ENCODE data around the gene MIA3. TPM values are rescaled to one million over a fixed set of nuclear protein-coding genes. Genes with fewer than 3 reads are reported as not detected.
"Not testable (repeated sequence)": the region's sequence is repeated elsewhere in the genome, so short reads cannot be mapped to it uniquely, and the experiment has no call there.

Gene MIA3
- total and polyA plus RNA-seq, 11 donors, result 20.2 to 71.1 (median 58.9) TPM

DNA sequence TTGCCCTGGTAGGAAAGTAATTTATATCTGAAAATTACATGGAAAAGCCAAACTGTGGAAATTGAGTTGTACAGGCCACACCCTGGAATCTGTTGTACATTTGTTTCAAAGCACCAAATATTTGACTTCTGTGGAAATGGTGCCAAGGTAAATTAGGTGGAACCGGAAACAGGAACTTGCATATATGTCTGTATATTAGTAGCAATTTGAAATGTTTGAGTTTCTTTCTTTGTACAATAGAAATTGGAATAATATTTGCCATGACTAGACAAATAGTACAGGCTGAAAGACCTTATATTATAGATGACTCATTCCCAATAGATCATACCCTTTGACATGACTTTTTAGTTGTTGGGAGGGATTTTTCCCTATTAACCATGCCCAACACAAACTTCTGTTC is 17.6 kb upstream of the MIA3 start:
- no peak for TF ChIP-seq POLR2A (IDR thresholded peaks at IDR 0.05)
- TF ChIP-seq, protein P1, sequence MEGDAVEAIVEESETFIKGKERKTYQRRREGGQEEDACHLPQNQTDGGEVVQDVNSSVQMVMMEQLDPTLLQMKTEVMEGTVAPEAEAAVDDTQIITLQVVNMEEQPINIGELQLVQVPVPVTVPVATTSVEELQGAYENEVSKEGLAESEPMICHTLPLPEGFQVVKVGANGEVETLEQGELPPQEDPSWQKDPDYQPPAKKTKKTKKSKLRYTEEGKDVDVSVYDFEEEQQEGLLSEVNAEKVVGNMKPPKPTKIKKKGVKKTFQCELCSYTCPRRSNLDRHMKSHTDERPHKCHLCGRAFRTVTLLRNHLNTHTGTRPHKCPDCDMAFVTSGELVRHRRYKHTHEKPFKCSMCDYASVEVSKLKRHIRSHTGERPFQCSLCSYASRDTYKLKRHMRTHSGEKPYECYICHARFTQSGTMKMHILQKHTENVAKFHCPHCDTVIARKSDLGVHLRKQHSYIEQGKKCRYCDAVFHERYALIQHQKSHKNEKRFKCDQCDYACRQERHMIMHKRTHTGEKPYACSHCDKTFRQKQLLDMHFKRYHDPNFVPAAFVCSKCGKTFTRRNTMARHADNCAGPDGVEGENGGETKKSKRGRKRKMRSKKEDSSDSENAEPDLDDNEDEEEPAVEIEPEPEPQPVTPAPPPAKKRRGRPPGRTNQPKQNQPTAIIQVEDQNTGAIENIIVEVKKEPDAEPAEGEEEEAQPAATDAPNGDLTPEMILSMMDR (IDR thresholded peaks at IDR 0.05), result no peak
- intact Hi-C loops (cut with DNase I), result no loop called here
- ATAC-seq (no peak), DNase-seq (no peak)
- Histone ChIP-seq H3K36me3 (no peaks in the 10 kb centered on the region), H3K4me1 (no peaks in the 10 kb centered on the region), H3K9me3 (no peaks in the 10 kb centered on the region), H3K4me3 (no peak overlapping the region), H3K27ac (no peak overlapping the region), H3K27me3 (no peaks in the 10 kb centered on the region)
- WGBS, 4 donors, result 59 to 67% (median 63%) methylated on average over 1 of the region's 1 CpG

DNA sequence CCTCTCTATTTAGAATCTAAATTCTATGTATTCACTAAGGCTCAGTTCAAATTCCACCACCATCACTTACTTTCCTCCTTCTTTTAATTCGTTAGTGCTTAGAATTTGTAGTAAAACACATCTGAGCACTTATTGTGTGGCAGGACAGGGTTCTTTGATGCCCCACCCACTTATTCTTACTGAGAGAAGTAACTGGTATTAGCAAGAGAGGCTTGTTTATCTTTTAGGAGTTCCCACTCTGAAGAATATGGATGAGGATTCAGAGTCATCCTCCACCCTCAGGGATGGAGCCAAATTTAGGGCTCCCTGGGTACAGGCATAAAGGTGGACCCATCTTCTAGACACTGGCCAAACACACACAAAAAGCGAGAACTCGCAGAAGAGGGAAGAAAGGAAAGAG is 16.6 kb upstream of the MIA3 start:
- Histone ChIP-seq H3K36me3 (no peaks in the 10 kb centered on the region), H3K9me3 (no peaks in the 10 kb centered on the region), H3K27ac (no peak overlapping the region), H3K27me3 (no peaks in the 10 kb centered on the region), H3K4me1 (no peaks in the 10 kb centered on the region), H3K4me3 (no peak overlapping the region)
- 55 to 77% (median 59%) methylated on average over 3 of the region's 3 CpGs for WGBS, 4 donors
- no peak for ATAC-seq
- TF ChIP-seq POLR2A (IDR thresholded peaks at IDR 0.05), result no peak
- TF ChIP-seq, protein P1 (IDR thresholded peaks at IDR 0.05), result no peak
- intact Hi-C loops (cut with DNase I), result no loop called here
- DNase-seq, result no peak

DNA sequence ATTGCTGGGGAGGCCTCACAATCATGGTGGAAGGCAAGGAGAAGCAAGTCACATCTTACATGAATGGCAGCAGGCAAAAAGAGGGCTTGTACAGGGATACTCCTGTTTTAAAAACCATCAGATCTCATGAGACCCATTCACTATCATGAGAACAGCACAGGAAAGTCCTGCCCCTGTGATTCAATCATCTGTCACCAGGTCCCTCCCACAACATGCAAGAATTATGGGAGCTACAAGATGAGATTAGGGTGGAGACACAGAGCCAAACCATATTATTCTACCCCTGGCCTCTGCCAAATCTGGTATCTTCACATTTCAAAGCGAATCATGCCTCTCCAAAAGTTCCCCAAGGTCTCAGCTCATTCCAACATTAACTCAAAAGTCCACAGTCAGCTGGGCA is 11.1 kb upstream of the MIA3 start:
- intact Hi-C loops (cut with DNase I), result no loop called here
- no peak overlapping the region for H3K27ac ChIP-seq
- H3K9me3 ChIP-seq, result no peaks in the 10 kb centered on the region

DNA sequence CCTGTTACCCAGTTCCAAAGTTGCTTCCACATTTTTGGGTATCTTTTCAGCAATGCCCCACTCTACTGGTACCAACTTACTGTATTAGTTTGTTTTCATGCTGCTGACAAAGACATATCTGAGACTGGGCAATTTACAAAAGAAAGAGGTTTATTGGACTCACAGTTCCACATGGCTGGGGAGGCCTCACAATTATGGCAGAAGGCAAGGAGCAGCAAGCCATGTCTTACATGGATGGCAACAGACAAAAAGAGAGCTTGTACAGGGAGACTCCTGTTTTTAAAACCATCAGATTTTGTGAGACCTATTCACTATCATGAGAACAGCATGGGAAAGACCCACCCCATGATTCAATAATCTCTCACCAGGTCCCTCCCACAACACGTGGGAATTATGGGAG is 8.8 kb upstream of the MIA3 start:
- H3K4me3 ChIP-seq; intact Hi-C loops (cut with DNase I); H3K27me3 ChIP-seq; H3K36me3 ChIP-seq; DNase-seq; H3K4me1 ChIP-seq; H3K27ac ChIP-seq; ATAC-seq; H3K9me3 ChIP-seq: not testable (repeated sequence)
- WGBS, 4 donors, result 22 to 47% (median 32%) methylated on average over 1 of the region's 1 CpG

More for the DNA sequence above, 11.1 kb upstream of the MIA3 start:
- ATAC-seq (no peak), DNase-seq (no peak)
- H3K4me1 ChIP-seq, result no peaks in the 10 kb centered on the region
- no peaks in the 10 kb centered on the region for H3K27me3 ChIP-seq
- no peak overlapping the region for H3K4me3 ChIP-seq
- TF ChIP-seq, protein P1 (IDR thresholded peaks at IDR 0.05), result no peak
- TF ChIP-seq POLR2A (IDR thresholded peaks at IDR 0.05), result no peak
- 79 to 100% (median 91%) methylated on average over 1 of the region's 1 CpG for WGBS, 4 donors
- no peaks in the 10 kb centered on the region for H3K36me3 ChIP-seq

DNA sequence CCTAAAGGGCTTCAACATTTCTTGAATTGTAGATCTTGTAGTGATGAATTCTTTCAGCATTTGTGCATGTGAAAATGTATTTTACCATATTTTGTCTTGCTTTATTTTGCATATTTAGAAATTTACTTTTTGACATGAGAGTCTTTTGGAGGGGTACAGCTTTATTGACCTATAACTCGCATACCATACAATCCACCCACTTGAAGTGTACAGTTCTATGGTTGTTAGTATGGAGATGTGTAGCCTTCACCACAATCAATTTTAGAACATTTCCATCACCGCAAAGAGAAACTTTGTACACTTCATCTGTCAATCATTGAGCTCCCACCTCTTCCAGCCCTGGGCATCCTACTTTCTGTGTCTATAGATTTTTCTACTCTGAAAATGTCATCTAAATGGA is 7.2 kb upstream of the MIA3 start:
- DNase-seq (no peak), ATAC-seq (no peak)
- Histone ChIP-seq H3K36me3 (no peaks in the 10 kb centered on the region), H3K4me1 (no peaks in the 10 kb centered on the region), H3K27me3 (peaks cover 0 to 12% (median 0%) of the 10 kb centered on the region in 9 donors), H3K9me3 (no peaks in the 10 kb centered on the region), H3K4me3 (no peak overlapping the region), H3K27ac (no peak overlapping the region)
- TF ChIP-seq POLR2A (IDR thresholded peaks at IDR 0.05), result no peak
- TF ChIP-seq, protein P1 (IDR thresholded peaks at IDR 0.05), result no peak
- intact Hi-C loops (cut with DNase I), result no loop called here
- 90 to 97% (median 96%) methylated on average over 2 of the region's 2 CpGs for WGBS, 4 donors
